Inflammatory macrophage treated with lipopolysaccharide for 1 hour (primary cell): ENCODE measurements around the gene TOMM40.
"Not testable (repeated sequence)": the region's sequence is repeated elsewhere in the genome, so short reads cannot be mapped to it uniquely, and the experiment has no call there.

Source experiments
- DNase-seq, 2 donors: peaks; one replicate each; pipeline ENCODE4 v3.0.0-alpha.2; 2020 to 2022

Gene TOMM40

DNA sequence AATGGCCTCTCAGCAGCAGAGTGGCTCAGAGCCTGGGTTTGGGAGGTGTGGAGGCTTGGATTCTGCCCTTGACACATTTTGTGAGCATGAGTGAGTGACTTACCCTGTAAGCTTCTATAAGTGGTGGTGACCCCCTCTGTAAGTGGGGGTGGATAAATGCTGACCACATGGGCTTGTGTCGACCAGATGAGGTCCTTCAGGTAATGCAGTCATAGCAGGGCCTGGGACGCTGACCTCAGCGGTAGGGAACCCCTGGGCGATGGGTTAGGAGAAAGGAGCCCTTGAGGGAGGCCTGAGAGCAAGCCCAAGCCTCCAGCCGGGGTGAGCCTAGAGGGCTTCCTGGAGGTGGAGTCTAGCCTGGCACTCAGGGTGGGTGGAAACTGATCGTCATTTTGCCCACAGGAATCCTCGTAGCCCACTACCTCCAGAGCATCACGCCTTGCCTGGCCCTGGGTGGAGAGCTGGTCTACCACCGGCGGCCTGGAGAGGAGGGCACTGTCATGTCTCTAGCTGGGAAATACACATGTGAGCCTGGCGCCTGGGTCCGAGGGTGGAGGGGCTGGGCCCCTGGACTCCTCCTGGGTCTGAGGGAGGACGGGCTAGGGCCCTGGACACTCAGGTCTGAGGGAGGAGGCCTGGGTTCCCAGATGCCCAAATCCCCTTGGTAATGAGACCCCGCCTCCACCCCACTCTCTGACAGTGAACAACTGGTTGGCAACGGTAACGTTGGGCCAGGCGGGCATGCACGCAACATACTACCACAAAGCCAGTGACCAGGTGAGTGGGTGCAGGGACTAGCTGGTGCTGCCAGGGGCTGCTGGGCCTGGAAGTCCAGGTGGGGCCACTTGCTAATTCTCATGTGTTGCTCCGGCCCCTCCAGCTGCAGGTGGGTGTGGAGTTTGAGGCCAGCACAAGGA lies 9.5 kb downstream of the TOMM40 start:
- no peak for DNase-seq

DNA sequence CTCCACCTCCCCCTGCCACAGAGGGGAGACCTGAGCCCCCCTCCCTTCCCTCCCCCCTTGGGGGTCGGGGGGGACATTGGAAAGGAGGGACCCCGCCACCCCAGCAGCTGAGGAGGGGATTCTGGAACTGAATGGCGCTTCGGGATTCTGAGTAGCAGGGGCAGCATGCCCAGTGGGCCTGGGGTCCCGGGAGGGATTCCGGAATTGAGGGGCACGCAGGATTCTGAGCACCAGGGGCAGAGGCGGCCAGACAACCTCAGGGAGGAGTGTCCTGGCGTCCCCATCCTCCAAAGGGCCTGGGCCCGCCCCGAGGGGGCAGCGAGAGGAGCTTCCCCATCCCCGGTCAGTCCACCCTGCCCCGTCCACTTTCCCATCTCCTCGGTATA lies 12.2 kb downstream of the TOMM40 start:
- no peak for DNase-seq

DNA sequence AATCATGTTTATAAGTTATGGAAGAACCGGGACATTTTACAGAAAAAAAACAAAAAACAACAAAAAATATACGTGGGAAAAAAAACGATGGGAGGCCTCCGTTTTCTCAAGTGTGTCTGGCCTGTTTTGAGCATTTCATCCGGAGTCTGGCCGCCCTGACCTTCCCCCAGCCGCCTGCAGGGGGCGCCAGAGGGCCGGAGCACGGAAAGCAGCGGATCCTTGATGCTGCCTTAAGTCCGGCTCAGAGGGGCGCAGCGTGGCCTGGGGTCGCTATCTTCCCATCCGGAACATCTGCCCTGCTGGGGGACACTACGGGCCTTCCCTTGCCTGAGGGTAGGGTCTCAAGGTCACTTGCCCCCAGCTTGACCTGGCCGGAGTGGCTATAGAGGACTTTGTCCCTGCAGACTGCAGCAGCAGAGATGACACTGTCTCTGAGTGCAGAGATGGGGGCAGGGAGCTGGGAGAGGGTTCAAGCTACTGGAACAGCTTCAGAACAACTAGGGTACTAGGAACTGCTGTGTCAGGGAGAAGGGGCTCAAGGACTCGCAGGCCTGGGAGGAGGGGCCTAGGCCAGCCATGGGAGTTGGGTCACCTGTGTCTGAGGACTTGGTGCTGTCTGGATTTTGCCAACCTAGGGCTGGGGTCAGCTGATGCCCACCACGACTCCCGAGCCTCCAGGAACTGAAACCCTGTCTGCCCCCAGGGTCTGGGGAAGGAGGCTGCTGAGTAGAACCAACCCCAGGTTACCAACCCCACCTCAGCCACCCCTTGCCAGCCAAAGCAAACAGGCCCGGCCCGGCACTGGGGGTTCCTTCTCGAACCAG lies 12.8 kb downstream of the TOMM40 start:
- peak; percentile 31 to 89 for DNase-seq

DNA sequence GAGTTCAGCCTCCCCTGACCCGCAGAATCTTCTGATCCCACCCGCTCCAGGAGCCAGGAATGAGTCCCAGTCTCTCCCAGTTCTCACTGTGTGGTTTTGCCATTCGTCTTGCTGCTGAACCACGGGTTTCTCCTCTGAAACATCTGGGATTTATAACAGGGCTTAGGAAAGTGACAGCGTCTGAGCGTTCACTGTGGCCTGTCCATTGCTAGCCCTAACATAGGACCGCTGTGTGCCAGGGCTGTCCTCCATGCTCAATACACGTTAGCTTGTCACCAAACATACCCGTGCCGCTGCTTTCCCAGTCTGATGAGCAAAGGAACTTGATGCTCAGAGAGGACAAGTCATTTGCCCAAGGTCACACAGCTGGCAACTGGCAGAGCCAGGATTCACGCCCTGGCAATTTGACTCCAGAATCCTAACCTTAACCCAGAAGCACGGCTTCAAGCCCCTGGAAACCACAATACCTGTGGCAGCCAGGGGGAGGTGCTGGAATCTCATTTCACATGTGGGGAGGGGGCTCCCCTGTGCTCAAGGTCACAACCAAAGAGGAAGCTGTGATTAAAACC lies 13.5 kb downstream of the TOMM40 start:
- no peak for DNase-seq

DNA sequence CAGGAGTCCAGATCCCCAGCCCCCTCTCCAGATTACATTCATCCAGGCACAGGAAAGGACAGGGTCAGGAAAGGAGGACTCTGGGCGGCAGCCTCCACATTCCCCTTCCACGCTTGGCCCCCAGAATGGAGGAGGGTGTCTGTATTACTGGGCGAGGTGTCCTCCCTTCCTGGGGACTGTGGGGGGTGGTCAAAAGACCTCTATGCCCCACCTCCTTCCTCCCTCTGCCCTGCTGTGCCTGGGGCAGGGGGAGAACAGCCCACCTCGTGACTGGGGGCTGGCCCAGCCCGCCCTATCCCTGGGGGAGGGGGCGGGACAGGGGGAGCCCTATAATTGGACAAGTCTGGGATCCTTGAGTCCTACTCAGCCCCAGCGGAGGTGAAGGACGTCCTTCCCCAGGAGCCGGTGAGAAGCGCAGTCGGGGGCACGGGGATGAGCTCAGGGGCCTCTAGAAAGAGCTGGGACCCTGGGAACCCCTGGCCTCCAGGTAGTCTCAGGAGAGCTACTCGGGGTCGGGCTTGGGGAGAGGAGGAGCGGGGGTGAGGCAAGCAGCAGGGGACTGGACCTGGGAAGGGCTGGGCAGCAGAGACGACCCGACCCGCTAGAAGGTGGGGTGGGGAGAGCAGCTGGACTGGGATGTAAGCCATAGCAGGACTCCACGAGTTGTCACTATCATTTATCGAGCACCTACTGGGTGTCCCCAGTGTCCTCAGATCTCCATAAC lies 14.5 kb downstream of the TOMM40 start, which contains the start of gene APOE:
TSS of gene APOE (plus strand) at position 360 of the 724 bp plus-strand sequence. CDS start 829 bp downstream, outside the sequence.
- peak in 1 of 2 donors; percentile 58 for DNase-seq

DNA sequence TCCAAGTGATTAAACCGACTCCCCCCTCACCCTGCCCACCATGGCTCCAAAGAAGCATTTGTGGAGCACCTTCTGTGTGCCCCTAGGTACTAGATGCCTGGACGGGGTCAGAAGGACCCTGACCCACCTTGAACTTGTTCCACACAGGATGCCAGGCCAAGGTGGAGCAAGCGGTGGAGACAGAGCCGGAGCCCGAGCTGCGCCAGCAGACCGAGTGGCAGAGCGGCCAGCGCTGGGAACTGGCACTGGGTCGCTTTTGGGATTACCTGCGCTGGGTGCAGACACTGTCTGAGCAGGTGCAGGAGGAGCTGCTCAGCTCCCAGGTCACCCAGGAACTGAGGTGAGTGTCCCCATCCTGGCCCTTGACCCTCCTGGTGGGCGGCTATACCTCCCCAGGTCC lies 16.6 kb downstream of the TOMM40 start:
- DNase-seq: no peak

DNA sequence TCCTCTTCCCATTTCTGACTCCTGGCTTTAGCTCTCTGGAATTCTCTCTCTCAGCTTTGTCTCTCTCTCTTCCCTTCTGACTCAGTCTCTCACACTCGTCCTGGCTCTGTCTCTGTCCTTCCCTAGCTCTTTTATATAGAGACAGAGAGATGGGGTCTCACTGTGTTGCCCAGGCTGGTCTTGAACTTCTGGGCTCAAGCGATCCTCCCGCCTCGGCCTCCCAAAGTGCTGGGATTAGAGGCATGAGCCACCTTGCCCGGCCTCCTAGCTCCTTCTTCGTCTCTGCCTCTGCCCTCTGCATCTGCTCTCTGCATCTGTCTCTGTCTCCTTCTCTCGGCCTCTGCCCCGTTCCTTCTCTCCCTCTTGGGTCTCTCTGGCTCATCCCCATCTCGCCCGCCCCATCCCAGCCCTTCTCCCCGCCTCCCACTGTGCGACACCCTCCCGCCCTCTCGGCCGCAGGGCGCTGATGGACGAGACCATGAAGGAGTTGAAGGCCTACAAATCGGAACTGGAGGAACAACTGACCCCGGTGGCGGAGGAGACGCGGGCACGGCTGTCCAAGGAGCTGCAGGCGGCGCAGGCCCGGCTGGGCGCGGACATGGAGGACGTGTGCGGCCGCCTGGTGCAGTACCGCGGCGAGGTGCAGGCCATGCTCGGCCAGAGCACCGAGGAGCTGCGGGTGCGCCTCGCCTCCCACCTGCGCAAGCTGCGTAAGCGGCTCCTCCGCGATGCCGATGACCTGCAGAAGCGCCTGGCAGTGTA lies 17.2 kb downstream of the TOMM40 start:
- DNase-seq: no peak

DNA sequence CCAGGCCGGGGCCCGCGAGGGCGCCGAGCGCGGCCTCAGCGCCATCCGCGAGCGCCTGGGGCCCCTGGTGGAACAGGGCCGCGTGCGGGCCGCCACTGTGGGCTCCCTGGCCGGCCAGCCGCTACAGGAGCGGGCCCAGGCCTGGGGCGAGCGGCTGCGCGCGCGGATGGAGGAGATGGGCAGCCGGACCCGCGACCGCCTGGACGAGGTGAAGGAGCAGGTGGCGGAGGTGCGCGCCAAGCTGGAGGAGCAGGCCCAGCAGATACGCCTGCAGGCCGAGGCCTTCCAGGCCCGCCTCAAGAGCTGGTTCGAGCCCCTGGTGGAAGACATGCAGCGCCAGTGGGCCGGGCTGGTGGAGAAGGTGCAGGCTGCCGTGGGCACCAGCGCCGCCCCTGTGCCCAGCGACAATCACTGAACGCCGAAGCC lies 17.8 kb downstream of the TOMM40 start:
- DNase-seq: no peak

DNA sequence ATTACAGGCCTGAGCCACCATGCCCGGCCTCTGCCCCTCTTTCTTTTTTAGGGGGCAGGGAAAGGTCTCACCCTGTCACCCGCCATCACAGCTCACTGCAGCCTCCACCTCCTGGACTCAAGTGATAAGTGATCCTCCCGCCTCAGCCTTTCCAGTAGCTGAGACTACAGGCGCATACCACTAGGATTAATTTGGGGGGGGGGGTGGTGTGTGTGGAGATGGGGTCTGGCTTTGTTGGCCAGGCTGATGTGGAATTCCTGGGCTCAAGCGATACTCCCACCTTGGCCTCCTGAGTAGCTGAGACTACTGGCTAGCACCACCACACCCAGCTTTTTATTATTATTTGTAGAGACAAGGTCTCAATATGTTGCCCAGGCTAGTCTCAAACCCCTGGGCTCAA lies 18.7 kb downstream of the TOMM40 start:
- DNase-seq: no peak

DNA sequence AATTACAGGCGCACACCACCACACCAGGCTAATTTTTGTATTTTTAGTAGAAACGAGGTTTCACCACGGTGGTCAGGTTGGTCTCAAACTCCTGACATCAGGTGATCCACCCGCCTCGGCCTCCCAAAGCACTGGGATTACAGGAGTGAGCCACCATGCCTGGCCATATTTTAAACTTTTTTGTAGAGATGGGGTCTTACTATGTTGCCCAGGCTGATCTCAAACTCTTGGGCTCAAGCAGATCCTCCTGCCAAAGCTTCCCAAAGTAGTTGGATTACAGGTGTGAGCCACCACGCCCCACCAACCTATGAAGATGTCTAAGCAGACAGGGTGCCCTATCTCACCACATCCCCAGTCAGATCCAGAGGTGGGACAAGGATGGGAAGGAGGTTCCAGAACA lies 20.8 kb downstream of the TOMM40 start:
- DNase-seq: not testable (repeated sequence)

DNA sequence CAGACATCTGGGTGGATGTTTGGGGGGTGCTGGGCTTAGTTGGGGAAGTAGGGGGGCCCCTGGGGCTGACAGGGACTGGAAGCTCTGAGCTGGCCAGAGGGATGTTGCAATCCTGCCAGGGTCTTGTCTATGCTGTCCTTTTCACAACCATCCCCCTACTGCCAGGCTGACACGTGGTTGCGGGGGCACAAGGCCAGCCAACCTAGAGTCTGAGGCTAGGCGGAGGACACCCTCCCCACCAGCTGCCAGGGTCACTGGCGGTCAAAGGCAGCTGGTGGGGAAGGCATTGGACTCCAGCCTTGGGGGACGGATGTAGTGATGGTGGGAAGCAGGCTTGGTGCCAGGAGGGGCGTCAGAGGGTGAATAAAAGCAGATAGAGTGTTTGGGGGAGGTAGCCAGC lies 21.8 kb downstream of the TOMM40 start:
- DNase-seq: peak; percentile 41 to 65

DNA sequence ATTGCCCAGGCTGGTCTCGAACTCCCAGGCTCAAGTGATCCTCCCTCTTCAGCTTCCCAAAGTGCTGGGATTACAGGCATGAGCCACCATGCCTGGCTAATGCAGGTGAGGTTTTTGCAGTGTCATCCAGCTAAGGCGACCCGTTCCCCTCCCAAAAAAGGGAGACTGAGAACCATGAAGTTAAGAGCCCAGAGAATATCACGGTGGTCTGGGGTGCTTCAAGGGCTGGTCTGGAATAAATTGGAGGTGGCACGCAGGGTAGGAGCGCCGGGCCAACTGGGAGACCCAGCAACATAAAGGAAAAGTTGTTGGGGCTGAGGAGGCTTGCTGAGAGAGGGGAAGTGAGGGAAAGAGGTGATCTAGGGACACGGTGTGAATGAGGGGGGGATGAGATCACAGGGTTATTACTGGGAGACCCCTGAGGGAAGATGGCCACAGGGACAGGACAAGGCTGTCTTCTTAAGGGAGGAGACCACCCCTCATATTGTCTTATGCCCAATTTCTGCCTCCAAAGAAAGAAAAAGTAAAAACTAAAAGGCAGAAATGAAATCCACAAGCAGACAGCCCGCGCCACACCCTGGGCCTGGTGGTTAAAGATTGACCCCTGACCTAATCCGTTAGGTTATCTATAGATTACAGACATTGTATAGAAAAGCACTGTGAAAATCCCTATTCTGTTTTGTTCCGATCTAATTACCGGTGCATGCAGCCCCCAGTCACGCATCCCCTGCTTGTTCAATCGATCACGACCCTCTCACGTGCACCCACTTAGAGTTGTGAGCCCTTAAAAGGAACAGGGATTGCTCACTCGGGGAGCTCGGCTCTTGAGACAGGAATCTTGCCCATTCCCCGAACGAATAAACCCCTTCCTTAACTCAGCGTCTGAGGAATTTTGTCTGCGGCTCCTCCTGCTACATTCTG lies 22.7 kb downstream of the TOMM40 start:
- DNase-seq: not testable (repeated sequence)

DNA sequence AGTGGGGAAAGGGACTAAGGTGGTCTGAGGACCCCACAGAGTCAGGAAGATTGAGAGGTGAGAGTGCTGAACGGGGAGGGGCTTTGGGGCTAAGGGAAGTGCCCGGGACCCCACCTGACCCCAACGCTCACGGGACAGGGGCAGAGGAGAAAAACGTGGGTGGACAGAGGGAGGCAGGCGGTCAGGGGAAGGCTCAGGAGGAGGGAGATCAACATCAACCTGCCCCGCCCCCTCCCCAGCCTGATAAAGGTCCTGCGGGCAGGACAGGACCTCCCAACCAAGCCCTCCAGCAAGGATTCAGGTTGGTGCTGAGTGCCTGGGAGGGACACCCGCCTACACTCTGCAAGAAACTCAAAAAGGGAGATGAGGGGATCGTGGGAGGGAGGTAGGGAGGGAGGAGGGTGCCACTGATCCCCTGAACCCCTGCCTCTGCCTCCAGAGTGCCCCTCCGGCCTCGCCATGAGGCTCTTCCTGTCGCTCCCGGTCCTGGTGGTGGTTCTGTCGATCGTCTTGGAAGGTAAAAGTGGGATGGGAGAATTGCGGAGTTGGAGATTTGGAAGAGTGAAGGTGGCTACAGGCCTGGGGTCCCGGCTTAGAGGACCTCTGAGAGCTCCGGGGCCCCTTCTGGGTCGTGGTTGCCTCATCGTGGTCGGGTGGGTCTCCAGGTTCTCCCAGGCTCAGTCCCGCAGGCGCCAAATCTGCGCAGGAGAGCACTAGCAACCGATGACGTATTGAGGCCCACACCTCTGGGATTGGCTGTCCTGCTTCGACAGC lies 23.6 kb downstream of the TOMM40 start, which contains the start of gene APOC1:
TSS of gene APOC1 (plus strand) at position 176 of the 774 bp plus-strand sequence. CDS start at position 460, 284 bp downstream.
- DNase-seq: peak; percentile 78 to 89

DNA sequence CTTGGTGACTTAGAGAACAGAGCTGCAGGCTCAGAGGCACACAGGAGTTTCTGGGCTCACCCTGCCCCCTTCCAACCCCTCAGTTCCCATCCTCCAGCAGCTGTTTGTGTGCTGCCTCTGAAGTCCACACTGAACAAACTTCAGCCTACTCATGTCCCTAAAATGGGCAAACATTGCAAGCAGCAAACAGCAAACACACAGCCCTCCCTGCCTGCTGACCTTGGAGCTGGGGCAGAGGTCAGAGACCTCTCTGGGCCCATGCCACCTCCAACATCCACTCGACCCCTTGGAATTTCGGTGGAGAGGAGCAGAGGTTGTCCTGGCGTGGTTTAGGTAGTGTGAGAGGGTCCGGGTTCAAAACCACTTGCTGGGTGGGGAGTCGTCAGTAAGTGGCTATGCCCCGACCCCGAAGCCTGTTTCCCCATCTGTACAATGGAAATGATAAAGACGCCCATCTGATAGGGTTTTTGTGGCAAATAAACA lies 33.2 kb downstream of the TOMM40 start:
- DNase-seq: no peak

DNA sequence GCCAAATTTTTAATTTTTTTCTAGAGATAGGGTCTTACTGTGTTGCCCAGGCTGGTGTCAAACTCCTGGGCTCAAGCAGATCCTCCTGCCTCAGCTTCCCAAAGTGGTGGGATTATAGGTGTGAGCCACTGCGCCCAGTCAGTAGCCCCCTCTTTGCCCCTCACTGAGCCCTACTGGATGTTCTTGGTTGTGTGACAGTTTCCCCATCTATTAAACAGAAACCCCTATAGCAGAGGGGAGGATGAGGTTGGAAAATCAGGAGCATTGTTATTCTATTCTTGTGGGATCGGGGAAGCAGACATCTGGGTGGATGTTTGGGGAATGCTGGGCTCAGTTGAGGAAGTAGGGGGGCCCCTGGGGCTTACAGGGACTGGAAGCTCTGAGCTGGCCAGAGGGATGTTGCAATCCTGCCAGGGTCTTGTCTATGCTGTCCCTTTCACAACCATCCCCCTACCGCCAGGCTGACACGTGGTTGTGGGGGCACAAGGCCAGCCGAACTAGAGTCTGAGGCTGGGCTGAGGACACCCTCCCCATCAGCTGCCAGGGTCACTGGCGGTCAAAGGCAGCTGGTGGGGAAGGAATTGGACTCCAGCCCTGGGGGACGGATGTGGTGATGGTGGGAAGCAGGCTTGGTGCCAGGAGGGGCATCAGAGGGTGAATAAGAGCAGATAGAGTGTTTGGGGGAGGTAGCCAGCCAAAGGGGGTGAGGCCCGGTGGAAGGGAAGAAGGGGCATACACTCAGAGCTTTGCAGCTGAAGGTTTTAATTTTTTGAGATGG lies 34.2 kb downstream of the TOMM40 start:
- DNase-seq: peak; percentile 44 to 80

DNA sequence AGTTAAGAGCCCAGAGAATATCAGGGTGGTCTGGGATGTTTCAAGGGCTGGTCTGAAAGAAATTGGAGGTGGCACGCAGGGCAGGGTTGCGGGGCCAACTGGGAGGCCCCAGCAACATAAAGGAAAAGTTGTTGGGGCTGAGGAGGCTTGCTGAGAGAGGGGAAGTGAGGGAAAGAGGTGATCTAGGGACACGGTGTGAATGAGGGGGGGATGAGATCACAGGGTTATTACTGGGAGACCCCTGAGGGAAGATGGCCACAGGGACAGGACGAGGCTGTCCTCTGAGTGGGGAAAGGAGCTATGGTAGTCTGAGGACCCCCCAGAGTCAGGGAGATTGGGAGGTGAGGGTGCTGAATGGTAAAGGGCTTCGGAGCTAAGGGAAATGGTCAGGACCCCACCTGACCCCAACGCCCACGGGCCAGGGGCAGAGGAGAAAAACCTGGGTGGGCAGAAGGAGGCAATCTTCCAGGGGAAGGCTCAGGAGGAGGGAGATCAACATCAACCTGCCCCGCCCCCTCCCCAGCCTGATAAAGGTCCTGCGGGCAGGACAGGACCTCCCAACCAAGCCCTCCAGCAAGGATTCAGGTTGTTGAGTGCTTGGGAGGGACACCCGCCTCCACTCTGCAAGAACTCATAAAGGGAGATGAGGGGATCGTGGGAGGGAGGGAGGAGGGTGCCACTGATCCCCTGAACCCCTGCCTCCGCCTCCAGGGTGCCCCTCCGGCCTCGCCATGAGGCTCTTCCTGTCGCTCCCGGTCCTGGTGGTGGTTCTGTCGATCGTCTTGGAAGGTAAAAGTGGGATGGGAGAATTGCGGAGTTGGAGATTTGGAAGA lies 35.4 kb downstream of the TOMM40 start:
- DNase-seq: not testable (repeated sequence)

DNA sequence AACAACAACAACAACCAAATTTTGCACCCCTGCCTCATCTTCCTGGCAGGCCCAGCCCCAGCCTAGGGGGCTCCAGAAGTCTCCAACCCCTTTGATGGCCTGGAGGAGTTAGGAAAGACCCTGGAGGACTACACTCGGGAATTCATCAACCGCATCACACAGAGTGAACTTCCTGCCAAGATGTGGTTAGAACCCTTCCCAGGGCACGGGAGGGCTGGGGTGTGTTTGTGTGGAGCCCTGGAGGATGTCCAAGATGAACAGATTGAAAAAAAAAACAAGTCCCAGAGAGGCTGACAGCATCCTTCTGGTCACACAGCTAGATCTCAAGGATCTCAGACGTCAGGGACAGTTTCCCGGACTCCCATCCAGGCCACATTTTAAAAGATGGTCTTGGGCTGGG lies 36.7 kb downstream of the TOMM40 start:
- no peak for DNase-seq

DNA sequence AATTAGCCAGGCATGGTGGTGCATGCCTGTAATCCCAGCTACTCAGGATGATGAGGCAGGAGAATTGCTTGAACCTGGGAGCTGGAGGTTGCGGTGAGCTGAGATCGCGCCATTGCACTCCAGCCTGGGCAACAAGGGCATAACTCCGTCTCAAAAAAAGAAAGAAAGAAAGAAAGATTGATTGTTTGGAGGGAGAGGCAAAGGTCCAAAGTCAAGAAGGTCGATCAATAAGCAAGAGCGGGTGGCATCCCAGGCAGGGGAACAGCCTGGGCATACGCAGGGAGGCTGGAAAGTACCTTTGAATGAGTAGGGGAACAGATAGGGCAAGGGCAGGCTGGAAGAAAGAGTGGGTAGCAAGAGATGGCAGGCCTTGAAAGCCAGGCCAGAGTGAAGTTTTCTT lies 39.0 kb downstream of the TOMM40 start:
- DNase-seq: no peak
